Upper lobe of right lung (tissue), 1 donor: ENCODE data around the gene SIGLEC5. TPM values are rescaled to one million over a fixed set of nuclear protein-coding genes. Genes with fewer than 3 reads are reported as not detected.

ENCODE experiments used
- ATAC-seq: fragments of 200-7000 bp; cut with Tn5 transposase; one replicate; pipeline ENCODE4 v1.9.1; 2020; ENCODE audit warnings: mild to moderate bottlenecking, moderate library complexity
- DNase-seq: peaks from one replicate; pipeline ENCODE4 v3.0.0-alpha.2; 2020
- H3K27ac ChIP-seq: fragments of 200-600 bp; one replicate; pipeline ENCODE4 v1.8.0; 2022
- H3K27me3 ChIP-seq: fragments of 200-600 bp; one replicate; pipeline ENCODE4 v1.8.0; 2022; ENCODE audit warnings: mild to moderate bottlenecking
- H3K36me3 ChIP-seq: fragments of 200-600 bp; one replicate; pipeline ENCODE4 v1.8.0; 2022
- H3K4me1 ChIP-seq: fragments of 200-600 bp; one replicate; pipeline ENCODE4 v1.8.0; 2022
- H3K4me3 ChIP-seq: fragments of 200-600 bp; one replicate; pipeline ENCODE4 v1.8.0; 2022; ENCODE audit warnings: mild to moderate bottlenecking
- H3K9me3 ChIP-seq: fragments of 200-600 bp; one replicate; pipeline ENCODE4 v1.8.0; 2022
- CTCF ChIP-seq: fragments of 200-600 bp; IDR thresholded peaks from one replicate; pipeline ENCODE4 v1.8.0; 2022; ENCODE audit warnings: antibody characterized with exemption
- intact Hi-C: fragments of 100-400 bp; cut with DNase I; formaldehyde crosslinking; loops from one replicate; pipeline ENCODE4 v1.11.0; 2022
- total RNA-seq: library from RNA; stranded (reverse); fragmentation: NEBNext Ultra II Directional; extraction: Animal tissue kit (Norgen Biotek cat#: 25700); gene quantifications from one replicate; pipeline ENCODE4 v1.2.1, GENCODE V29; 2021
- donor health status: DM: no; HTN: yes; CAD: no; lungs with severe emphysema.

SIGLEC5 gene
- total RNA-seq, 1 donor from 2014 or later, result 0.90 TPM

DNA sequence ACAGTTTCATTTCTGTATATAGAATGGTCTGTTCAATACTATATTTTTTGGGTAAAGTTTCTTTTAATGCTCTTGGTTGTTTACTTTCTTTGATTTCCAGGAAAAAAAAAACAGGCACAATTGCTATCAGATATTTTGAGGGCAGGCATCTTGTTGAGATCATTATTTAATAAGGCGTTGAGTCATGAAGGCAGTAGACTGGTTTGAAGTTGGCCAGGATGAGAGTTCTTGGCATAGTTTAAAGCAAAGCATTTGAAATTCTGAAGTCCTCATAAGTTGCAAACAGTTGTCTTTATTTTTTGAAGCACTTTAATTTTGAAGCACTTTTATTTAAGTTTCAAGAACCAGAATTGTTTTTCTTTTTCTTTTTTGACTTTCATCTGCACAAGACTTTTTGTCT, 61.7 kb downstream of the SIGLEC5 start:
- Histone ChIP-seq H3K27ac (no peak overlapping the region), H3K36me3 (peaks cover 8% of the 10 kb centered on the region), H3K4me1 (peaks cover 17% of the 10 kb centered on the region), H3K4me3 (no peak overlapping the region), H3K9me3 (no peaks in the 10 kb centered on the region), H3K27me3 (no peaks in the 10 kb centered on the region)
- ATAC-seq (no peak), DNase-seq (no peak)
- TF ChIP-seq CTCF, result no peak
- intact Hi-C loops, result no loop called here

DNA sequence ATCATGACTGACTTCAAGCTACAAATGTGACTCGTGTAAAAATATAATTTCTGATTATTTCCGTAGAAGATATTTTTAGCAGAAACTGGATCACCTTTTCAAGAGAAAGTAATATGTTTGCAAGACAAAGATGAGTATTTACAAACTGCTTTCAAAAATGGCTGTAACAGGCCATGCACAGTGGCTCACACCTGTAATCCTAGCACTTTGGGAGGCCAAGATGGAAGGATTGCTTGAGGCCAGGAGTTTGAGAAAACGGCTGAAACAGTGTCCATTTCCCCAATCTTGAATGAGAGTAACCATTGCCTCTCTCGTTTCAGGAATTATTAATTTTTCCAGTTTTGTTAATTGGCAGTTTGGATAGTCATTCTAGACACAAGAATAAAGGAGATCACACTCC, 62.6 kb downstream of the SIGLEC5 start:
- Histone ChIP-seq H3K36me3 (no peaks in the 10 kb centered on the region), H3K4me1 (peaks cover 10% of the 10 kb centered on the region), H3K4me3 (no peak overlapping the region), H3K27me3 (no peaks in the 10 kb centered on the region), H3K9me3 (no peaks in the 10 kb centered on the region), H3K27ac (no peak overlapping the region)
- TF ChIP-seq CTCF, result no peak
- ATAC-seq, result no peak
- no peak for DNase-seq
- intact Hi-C loops, result no loop called here

DNA sequence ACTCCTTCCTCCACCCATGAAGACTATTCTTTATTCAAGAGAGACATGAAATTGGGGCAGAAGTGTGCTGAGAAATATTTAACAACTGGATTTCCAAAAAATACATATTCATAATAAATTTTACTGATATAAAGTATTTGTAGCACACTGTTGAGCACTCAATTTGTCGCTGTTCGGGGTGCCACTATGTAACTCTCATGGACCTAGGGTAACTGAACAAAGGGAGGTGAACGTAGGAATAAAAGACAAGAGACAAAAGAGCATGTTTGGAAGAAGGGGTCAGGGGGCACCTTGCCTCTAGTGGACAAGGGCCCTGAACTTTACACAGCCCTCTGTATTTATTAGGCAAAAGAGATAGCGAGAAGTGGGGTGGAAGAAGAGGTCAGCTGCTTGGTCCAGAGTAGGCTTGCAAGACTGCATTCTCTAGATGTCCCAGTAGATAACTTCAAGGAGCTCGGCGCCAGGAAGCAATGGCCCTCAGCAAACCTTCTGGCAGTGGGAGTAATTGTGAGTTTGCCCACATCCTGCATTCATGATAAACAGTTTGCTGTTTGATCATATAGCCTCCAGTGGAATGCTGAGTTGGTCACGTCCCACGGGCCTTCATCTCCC, 63.6 kb downstream of the SIGLEC5 start:
- Histone ChIP-seq H3K27me3 (no peaks in the 10 kb centered on the region), H3K9me3 (no peaks in the 10 kb centered on the region), H3K27ac (no peak overlapping the region), H3K4me3 (no peak overlapping the region), H3K4me1 (peaks cover under 1% of the 10 kb centered on the region), H3K36me3 (no peaks in the 10 kb centered on the region)
- no peak for TF ChIP-seq CTCF
- ATAC-seq (no peak), DNase-seq (no peak)
- intact Hi-C loops, result no loop called here

DNA sequence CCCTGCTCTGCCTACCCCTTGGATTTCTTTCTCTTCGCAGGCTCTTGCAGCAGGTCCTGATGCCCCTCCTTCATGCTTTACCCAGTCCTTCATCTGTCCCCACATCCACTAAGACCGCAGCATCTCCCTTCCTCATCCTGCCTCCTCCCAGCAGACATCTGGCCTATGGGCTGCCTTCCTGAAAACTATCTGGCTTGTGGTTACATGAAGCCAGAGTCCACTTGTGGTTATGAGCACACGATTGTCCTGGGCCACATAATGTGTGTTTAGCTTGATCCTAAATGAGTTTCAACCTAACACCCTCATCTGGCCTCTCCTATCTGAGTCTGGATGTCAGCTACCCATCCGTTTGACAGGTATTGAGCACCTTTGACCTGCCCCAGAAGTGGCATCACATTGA, 64.6 kb downstream of the SIGLEC5 start:
- no peak for DNase-seq
- TF ChIP-seq CTCF, result no peak
- H3K9me3 ChIP-seq, result no peaks in the 10 kb centered on the region
- ATAC-seq, result peak; percentile 26
- H3K4me3 ChIP-seq, result no peak overlapping the region
- no peaks in the 10 kb centered on the region for H3K36me3 ChIP-seq
- intact Hi-C loops, result no loop called here
- no peaks in the 10 kb centered on the region for H3K4me1 ChIP-seq
- no peak overlapping the region for H3K27ac ChIP-seq
- no peaks in the 10 kb centered on the region for H3K27me3 ChIP-seq

DNA sequence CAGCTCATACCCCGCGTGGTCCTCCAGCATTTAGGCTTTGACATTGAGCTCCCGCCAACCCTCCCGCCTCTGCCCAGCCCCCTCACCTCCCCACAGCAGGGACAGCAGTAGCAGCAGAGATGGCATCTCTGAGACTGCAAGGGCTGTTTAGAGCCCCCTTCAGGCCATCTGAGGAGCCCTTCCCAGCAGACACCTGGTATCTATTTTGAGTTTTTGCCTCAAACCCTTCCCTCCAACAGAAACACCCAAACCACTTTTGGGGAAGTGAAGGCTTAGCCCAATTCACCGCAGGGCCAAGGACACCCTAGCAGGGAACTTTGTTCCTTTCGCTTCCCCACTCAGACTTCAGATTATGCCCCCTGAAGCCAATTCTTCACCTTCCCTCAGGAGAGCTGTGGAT, 65.4 kb downstream of the SIGLEC5 start:
- ATAC-seq (peak; percentile 38), DNase-seq (no peak)
- intact Hi-C loops, result no loop called here
- Histone ChIP-seq H3K27ac (no peak overlapping the region), H3K4me1 (no peaks in the 10 kb centered on the region), H3K9me3 (no peaks in the 10 kb centered on the region), H3K4me3 (no peak overlapping the region), H3K27me3 (no peaks in the 10 kb centered on the region), H3K36me3 (no peaks in the 10 kb centered on the region)
- no peak for TF ChIP-seq CTCF

Other genes starting within 250 kb of the SIGLEC5 start
- gene LIM2, start 242.4 kb downstream of the SIGLEC5 start, total RNA-seq, result not detected
- gene C19orf84, start 239.8 kb downstream of the SIGLEC5 start, total RNA-seq, result not detected
- 12.6 TPM for gene SIGLEC10, start 212.8 kb downstream of the SIGLEC5 start, total RNA-seq
- gene SIGLEC8, start 171.9 kb downstream of the SIGLEC5 start, total RNA-seq, result 2.1 TPM
- not detected for gene CEACAM18, start 151.9 kb downstream of the SIGLEC5 start, total RNA-seq
- gene SIGLEC12, start 128.6 kb downstream of the SIGLEC5 start, total RNA-seq, result 3.7 TPM
- gene SIGLEC6, start 98.7 kb downstream of the SIGLEC5 start, total RNA-seq, result 9.4 TPM
- gene ZNF175, start 59.1 kb downstream of the SIGLEC5 start, total RNA-seq, result 13.8 TPM
- gene SIGLEC14, start 16.4 kb upstream of the SIGLEC5 start, total RNA-seq, result 11.8 TPM
- gene SPACA6, start 62.9 kb upstream of the SIGLEC5 start, total RNA-seq, result 24.0 TPM
- gene HAS1, start 93.6 kb upstream of the SIGLEC5 start, total RNA-seq, result 3.7 TPM
- gene FPR1, start 121.5 kb upstream of the SIGLEC5 start, total RNA-seq, result 53.3 TPM
- gene FPR2, start 130.8 kb upstream of the SIGLEC5 start, total RNA-seq, result 12.5 TPM
- gene FPR3, start 164.8 kb upstream of the SIGLEC5 start, total RNA-seq, result 41.0 TPM